Subcutaneous adipose tissue (tissue), 4 donors: ENCODE data around the gene CALML6. TPM values are rescaled to one million over a fixed set of nuclear protein-coding genes. Genes with fewer than 3 reads are reported as not detected.

Source experiments
- CTCF ChIP-seq: fragments of 450-650 bp; IDR thresholded peaks from one replicate; pipeline ENCODE4 v1.5.1; 2016; ENCODE audit warnings: low read depth, mild to moderate bottlenecking, control low read depth, antibody characterized with exemption, moderate library complexity
- total RNA-seq, 4 donors: library from RNA; depleted of rRNA; stranded (reverse); fragments of >200 nt; gene quantifications; one replicate each; pipeline ENCODE4 v1.1.0, GENCODE V29; 2016

CALML6 gene
- total RNA-seq: 1 to 10 TPM in 1 of 4 donors, not detected in 3; 1.3 TPM

GRCh38 chr1:1914971-1915692 lies at the start of gene CALML6:
Gene CALML6 (plus strand): TSS chr1:1915260. CDS start chr1:1915281, 21 bp downstream.
- TF ChIP-seq CTCF: no peak

- TF ChIP-seq CTCF: no peak
These were observed 47.9 kb upstream of the CALML6 start for GRCh38 chr1:1867164-1867563.

- TF ChIP-seq CTCF: no peak
These were observed 45.6 kb upstream of the CALML6 start for GRCh38 chr1:1869469-1869868.

GRCh38 chr1:1872329-1872994 lies 42.6 kb upstream of the CALML6 start:
- no peak for TF ChIP-seq CTCF

GRCh38 chr1:1873186-1873585 lies 41.9 kb upstream of the CALML6 start:
- TF ChIP-seq CTCF: no peak

GRCh38 chr1:1874901-1875300 lies 40.2 kb upstream of the CALML6 start:
- no peak for TF ChIP-seq CTCF

GRCh38 chr1:1875932-1876331 lies 39.1 kb upstream of the CALML6 start:
- no peak for TF ChIP-seq CTCF
